Gastrocnemius medialis (tissue), 4 donors: ENCODE results near the gene EML5.

Experiments used
- CTCF ChIP-seq, 5 experiments: fragments of 450-650 bp in 3 of 5; fragments of 200-600 bp in 2 of 5; sonication (generic) in 2 of 5; IDR thresholded peaks in 4 of 5; conservative IDR thresholded peaks in 1 of 5; 1 replicate in 4 of 5; 2 replicates in 1 of 5; pipeline ENCODE4 v1.5.1; 2016 to 2019; ENCODE audit warnings: antibody characterized with exemption in 5 of 5, mild to moderate bottlenecking in 3 of 5, moderate library complexity in 3 of 5
- POLR2A ChIP-seq, 2 donors: fragments of 450-650 bp; IDR thresholded peaks; one replicate each; pipeline ENCODE4 v1.6.1; 2017; ENCODE audit warnings: antibody characterized with exemption in 2 of 2, mild to moderate bottlenecking in 2 of 2, moderate library complexity in 2 of 2

- TF ChIP-seq CTCF (IDR thresholded peaks at IDR 0.05 in 4 of 5, conservative IDR thresholded peaks at IDR 0.05 in 1 of 5), result no peak
- TF ChIP-seq POLR2A (IDR thresholded peaks at IDR 0.05), result no peak
Observed at GRCh38 chr14:88798156-88798555, 5.4 kb upstream of the EML5 start.
